SHP77 (cell line): ENCODE measurements around the gene GPC5.
"Not testable (repeated sequence)": the region's sequence is repeated elsewhere in the genome, so short reads cannot be mapped to it uniquely, and the experiment has no call there.

Experiments
- DNase-seq, 2 experiments: peaks; one replicate each; lab custom pipeline; 2025; lab: John Stamatoyannopoulos, UW

Gene GPC5

GRCh38 chr13:91652404-91653301 is 254.2 kb downstream of the GPC5 start:
- DNase-seq, result no peak

DNA sequence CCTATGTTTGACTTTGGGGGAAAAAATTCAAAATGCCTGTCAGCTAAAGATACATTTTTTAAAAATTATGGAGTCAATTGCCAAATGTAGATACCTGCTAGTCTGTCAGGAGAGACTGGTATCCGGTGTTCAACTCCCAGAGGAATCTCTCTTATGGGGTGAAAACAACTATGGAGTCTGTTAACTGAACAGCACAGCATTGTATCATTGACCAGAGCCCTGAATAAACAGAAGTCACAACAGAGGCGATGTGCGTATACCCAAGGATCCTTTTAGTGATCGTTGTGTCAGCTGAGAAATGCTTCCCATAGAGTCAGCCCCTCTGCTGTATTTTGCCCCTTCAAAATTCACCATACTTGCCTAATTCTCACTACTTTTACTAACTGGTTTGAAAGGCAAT is 257.3 kb downstream of the GPC5 start:
- no peak for DNase-seq

DNA sequence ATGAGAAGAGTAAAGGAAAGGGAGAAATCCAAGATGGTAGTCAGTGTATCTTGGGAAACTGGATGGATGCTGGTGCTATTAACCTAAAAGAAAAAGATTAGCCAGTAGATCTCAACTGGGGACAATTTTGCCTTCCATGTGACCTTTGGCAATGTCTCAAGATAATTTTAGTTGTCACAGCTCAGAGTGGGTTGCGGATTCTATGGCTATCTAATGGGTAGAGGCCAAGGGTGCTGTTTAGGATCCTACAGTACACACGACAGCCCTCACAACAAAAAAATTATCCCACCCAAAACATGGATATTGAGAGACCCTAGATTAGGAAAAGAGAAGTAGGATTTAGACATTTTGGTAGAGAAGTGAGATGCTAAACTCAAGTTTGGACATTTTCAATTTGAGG is 258.9 kb downstream of the GPC5 start:
- DNase-seq, result no peak

GRCh38 chr13:91659256-91660075 is 261.0 kb downstream of the GPC5 start:
- no peak for DNase-seq

GRCh38 chr13:91660076-91660415 is 261.6 kb downstream of the GPC5 start:
- DNase-seq, result no peak

GRCh38 chr13:91661692-91662490 is 263.5 kb downstream of the GPC5 start:
- no peak for DNase-seq

DNA sequence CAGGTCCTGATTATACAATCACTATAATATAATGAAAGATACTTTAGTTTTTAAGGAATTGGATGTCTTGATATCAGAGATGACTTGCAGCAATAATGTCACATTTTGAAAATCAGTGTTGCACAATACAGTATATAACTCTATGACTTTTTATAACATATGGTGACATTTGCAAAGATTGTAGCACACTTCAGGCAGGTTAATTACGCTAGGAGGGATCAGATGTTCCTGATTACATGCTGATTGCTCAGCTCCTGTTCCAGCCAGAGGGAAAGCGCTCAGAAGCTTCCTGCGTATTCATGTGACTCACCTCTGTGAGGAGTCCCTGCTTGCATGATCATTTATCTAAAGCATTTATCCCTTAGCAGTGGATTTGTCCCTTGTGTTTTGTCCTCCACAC is 265.6 kb downstream of the GPC5 start:
- peak in 1 of 2 experiments; percentile 3 for DNase-seq

GRCh38 chr13:91667486-91667885 is 269.1 kb downstream of the GPC5 start:
- no peak for DNase-seq

- no peak for DNase-seq
Measured at GRCh38 chr13:91668866-91669495, 270.6 kb downstream of the GPC5 start.

DNA sequence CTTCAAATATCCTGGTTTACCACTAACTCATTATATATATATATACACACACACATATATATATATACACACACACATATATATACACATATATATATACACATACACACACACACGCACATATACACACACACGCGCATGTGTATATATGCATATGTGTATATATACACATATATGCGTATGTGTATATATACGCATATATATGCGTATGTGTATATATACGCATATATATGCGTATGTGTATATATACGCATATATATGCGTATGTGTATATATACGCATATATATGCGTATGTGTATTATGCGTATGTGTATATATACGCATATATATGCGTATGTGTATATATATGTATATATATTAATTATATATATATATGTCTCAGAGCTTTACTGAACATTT is 275.9 kb downstream of the GPC5 start:
- not testable (repeated sequence) for DNase-seq

- no peak for DNase-seq
Measured at GRCh38 chr13:91684746-91685145, 286.3 kb downstream of the GPC5 start.

DNA sequence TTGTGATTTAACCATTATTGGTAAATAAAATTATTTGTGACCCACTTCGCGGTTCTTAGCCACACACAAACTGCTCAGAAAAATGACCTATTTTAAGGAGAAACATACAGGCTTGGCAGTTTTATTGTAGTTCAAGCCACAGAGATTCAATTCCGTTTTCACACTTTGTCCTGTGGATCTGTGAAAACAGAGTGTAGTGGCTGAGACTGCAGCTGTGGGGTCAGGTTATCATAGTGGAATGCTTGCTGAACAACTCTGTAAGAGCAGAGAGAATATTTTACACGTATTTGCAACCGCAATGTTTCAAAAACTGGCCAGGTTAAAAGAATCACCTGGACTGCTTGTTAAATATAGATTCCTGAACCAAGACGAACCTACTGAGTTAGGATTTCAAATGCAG is 292.5 kb downstream of the GPC5 start:
- DNase-seq, result no peak

GRCh38 chr13:91693466-91693865 is 295.0 kb downstream of the GPC5 start:
- DNase-seq, result no peak

GRCh38 chr13:91698308-91698707 is 299.9 kb downstream of the GPC5 start:
- no peak for DNase-seq

DNA sequence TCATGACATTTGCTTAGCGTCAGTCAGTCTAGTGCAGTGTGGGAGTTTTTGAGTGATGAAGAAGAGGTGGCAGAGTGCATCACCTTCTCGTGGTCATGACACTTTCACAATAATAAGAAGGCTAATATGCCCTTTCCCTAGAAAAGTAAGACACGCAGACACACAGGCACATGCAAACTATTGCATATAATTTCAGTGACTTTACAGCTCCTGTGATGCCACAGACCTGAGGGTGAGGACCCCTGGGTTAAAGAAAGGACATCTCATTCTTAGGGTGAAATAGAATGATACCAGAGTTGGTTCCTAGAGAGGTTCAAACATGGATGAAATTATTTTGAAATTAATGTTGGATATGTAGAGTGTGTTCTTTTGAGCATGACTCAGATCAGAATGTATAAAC is 300.3 kb downstream of the GPC5 start:
- no peak for DNase-seq

GRCh38 chr13:91699863-91700262 is 301.4 kb downstream of the GPC5 start:
- no peak for DNase-seq

DNA sequence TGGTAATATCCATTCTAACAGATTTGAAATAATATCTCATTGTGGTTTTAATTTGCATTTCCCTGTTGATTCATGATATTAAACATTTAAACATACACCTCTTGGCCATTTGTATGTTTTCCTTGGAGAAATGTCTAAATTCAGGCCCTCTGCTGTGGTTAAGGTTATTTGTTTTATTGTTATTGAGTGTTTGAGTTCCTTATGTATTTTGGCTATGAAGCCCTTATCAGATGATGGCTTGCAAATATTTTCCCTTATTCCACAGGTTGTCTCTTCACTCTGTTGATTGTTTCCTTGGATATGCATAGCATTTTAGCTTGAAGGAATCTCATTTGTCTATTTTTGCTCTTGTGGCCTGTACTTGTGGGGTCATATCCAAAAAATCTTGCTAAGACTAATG is 303.6 kb downstream of the GPC5 start:
- DNase-seq, result no peak

- DNase-seq, result no peak
Measured at GRCh38 chr13:91702411-91702810, 304.0 kb downstream of the GPC5 start.

GRCh38 chr13:91704398-91704797 is 306.0 kb downstream of the GPC5 start:
- DNase-seq, result no peak

GRCh38 chr13:91708558-91708957 is 310.1 kb downstream of the GPC5 start:
- no peak for DNase-seq

GRCh38 chr13:91709180-91709579 is 310.8 kb downstream of the GPC5 start:
- no peak for DNase-seq

- DNase-seq, result no peak
Measured at GRCh38 chr13:91710733-91711132, 312.3 kb downstream of the GPC5 start.
